Neutrophil (primary cell): ENCODE measurements around the gene VPS18.

Source experiments
- H3K27ac ChIP-seq: fragments of 200-600 bp; sonication (generic); 2 replicates; pipeline ENCODE4 v1.5.1; 2016; ENCODE audit warnings: mild to moderate bottlenecking, moderate library complexity
- H3K27me3 ChIP-seq: fragments of 200-600 bp; sonication (generic); 2 replicates; pipeline ENCODE4 v1.6.0; 2016; ENCODE audit warnings: mild to moderate bottlenecking
- H3K36me3 ChIP-seq: fragments of 200-600 bp; sonication (generic); 2 replicates; pipeline ENCODE4 v1.5.1; 2017
- H3K4me1 ChIP-seq, 2 experiments: fragments of 200-600 bp in 1 of 2; sonication (generic) in 1 of 2; 1 replicate in 1 of 2; 2 replicates in 1 of 2; pipeline versions ENCODE4 v1.5.1 to v1.6.1; 2013 to 2016; ENCODE audit warnings: low read depth in 1 of 2, low read length in 1 of 2, mild to moderate bottlenecking in 1 of 2, moderate library complexity in 1 of 2; ENCODE audit not compliant: control insufficient read depth in 1 of 2, insufficient read depth in 1 of 2
- H3K4me3 ChIP-seq, 2 experiments: fragments of 200-600 bp in 1 of 2; sonication (generic) in 1 of 2; 1 replicate in 1 of 2; 2 replicates in 1 of 2; pipeline ENCODE4 v1.5.1; 2013 to 2016; ENCODE audit warnings: low read depth in 1 of 2, low read length in 1 of 2, mild to moderate bottlenecking in 1 of 2, moderate library complexity in 1 of 2
- H3K9me3 ChIP-seq: fragments of 200-600 bp; sonication (generic); 2 replicates; pipeline ENCODE4 v1.5.1; 2016
- CTCF ChIP-seq: fragments of 200-600 bp; sonication (generic); IDR thresholded peaks from 2 replicates; pipeline ENCODE4 v1.5.1; 2016; ENCODE audit warnings: antibody characterized with exemption

Gene VPS18

GRCh38 chr15:40906091-40906990, 12.1 kb downstream of the VPS18 start:
- peaks cover 16% of the 10 kb centered on the region for H3K36me3 ChIP-seq
- H3K27me3 ChIP-seq, result no peaks in the 10 kb centered on the region
- peak overlapping the region; percentile 98 for H3K27ac ChIP-seq
- TF ChIP-seq CTCF, result peak; percentile 66
- H3K9me3 ChIP-seq, result no peaks in the 10 kb centered on the region
- H3K4me3 ChIP-seq, result peak overlapping the region; percentile 60 to 61
- peaks cover 71 to 76% of the 10 kb centered on the region in 2 experiments for H3K4me1 ChIP-seq

GRCh38 chr15:40906991-40907802, 12.9 kb downstream of the VPS18 start:
- H3K4me3 ChIP-seq, result peak overlapping the region; percentile 60 to 61
- H3K4me1 ChIP-seq, result peaks cover 63 to 68% of the 10 kb centered on the region in 2 experiments
- H3K27me3 ChIP-seq, result no peaks in the 10 kb centered on the region
- TF ChIP-seq CTCF, result no peak
- no peaks in the 10 kb centered on the region for H3K9me3 ChIP-seq
- H3K36me3 ChIP-seq, result peaks cover 16% of the 10 kb centered on the region
- H3K27ac ChIP-seq, result peak overlapping the region; percentile 98

- Histone ChIP-seq H3K36me3 (peaks cover 14% of the 10 kb centered on the region), H3K4me3 (no peak overlapping the region), H3K9me3 (no peaks in the 10 kb centered on the region), H3K27me3 (no peaks in the 10 kb centered on the region), H3K4me1 (peaks cover 54 to 59% of the 10 kb centered on the region in 2 experiments), H3K27ac (peak overlapping the region; percentile 98)
- no peak for TF ChIP-seq CTCF
These were observed 13.8 kb downstream of the VPS18 start for GRCh38 chr15:40908095-40908494.

- Histone ChIP-seq H3K4me1 (peaks cover 35 to 40% of the 10 kb centered on the region in 2 experiments), H3K4me3 (no peak overlapping the region), H3K27me3 (no peaks in the 10 kb centered on the region), H3K27ac (peak overlapping the region; percentile 27), H3K9me3 (no peaks in the 10 kb centered on the region), H3K36me3 (peaks cover under 1% of the 10 kb centered on the region)
- no peak for TF ChIP-seq CTCF
These were observed 15.7 kb downstream of the VPS18 start for GRCh38 chr15:40909662-40910630.

GRCh38 chr15:40911141-40911540, 16.9 kb downstream of the VPS18 start:
- Histone ChIP-seq H3K4me1 (peaks cover 27 to 30% of the 10 kb centered on the region in 2 experiments), H3K9me3 (no peaks in the 10 kb centered on the region), H3K27me3 (no peaks in the 10 kb centered on the region), H3K27ac (no peak overlapping the region), H3K4me3 (no peak overlapping the region), H3K36me3 (no peaks in the 10 kb centered on the region)
- TF ChIP-seq CTCF, result no peak
